GM21360 (cell line): ENCODE measurements around the gene PAX2.

Source experiments
- ATAC-seq: cut with Tn5 transposase; IDR thresholded peaks from one replicate; pipeline ENCODE4 v1.9.1; 2021; ENCODE audit warnings: mild to moderate bottlenecking, moderate library complexity; ENCODE audit not compliant: unreplicated experiment

Gene PAX2

DNA sequence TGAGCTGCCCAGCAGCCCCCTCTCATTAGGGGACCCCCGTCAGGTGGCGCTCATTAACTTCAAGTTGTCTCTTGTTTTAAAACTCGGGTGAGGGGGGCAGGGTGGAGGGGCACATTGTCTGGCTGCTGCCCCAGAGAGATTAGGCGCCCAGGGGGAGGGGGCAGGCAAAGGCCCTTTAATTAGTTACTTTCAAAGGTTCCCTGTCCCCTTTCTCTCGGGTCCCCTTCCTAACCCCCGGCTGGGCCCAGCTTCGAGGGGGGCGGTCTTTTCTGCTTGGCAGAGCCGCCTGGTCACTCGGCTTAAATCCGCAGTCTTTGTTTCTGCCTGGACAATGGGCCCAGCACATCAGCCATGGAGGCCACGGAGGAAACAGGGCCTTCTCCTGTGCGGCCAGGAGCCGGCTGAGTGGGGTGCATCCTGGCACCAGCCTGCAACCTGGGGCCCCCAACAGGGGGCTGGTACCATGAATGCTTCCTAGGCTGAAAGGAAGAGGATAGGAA, 128.5 kb downstream of the PAX2 start:
- no peak for ATAC-seq

DNA sequence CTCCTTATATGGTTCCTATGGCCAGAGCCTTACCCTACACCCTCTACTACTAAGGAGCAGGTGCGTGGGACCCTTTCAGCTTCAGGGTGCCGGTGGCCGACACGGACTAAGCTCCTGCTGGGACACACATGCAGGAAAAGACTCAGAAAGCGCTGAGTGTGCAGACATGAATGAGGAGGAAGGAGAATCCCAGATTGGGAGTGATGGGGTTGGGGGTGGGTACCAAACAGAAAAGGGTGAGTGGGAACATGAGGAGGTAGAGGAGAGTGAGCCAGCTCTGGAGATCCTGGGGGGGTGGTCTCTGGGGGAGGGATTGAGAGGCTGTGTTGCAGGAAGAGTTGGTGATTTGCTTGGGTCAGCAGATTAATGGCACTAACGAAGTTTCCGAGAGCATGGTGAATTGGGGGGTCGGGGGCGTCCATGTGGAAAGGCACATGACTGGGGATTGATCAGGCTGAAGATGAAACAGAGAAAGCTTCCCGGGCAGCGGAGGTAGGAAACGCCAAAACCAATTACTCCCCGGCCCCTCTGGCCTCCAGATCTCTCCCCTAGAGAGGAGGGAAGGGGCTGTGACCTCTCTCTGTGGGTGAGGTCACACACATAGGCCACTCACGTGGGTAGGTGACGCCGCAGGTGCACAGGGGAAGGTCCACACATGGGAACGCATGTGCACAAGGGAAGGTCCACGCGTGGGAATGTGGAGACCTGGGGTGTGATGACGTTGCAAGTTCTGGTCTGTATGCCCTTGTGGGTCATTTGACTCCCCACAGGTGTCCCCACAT, 129.5 kb downstream of the PAX2 start:
- ATAC-seq = no peak

DNA sequence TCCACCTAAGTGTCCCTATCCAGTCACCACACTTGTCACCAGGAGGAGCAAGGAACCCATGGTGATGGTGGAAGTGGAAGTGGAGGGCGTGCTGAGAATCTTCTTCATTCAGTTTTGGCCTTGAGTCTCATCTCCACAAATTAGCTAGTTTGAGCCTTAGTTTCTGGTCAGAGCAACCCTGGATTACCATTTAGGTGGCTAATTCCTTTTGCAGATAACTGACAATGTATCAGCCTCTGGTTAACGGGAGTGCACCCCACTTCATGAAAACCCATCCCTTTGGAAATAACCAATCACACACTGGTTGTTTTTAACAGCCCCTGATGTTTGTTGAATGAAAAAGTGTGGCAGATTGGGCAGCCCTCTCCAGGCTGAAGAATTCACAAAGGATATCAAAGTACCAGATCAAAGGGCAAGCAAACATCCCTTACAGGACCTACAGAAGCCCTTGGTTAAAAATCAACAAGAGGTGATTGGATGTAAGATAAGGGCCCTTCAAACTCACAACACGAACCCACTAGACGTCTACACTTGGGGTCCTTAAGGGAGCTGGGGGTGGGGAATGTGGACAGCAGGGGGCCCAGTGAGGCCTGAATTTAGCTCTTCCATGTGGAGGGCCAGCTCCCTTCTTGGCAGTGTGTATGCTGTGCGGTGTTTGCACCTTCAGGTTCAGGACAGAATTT, 130.2 kb downstream of the PAX2 start:
- no peak for ATAC-seq

DNA sequence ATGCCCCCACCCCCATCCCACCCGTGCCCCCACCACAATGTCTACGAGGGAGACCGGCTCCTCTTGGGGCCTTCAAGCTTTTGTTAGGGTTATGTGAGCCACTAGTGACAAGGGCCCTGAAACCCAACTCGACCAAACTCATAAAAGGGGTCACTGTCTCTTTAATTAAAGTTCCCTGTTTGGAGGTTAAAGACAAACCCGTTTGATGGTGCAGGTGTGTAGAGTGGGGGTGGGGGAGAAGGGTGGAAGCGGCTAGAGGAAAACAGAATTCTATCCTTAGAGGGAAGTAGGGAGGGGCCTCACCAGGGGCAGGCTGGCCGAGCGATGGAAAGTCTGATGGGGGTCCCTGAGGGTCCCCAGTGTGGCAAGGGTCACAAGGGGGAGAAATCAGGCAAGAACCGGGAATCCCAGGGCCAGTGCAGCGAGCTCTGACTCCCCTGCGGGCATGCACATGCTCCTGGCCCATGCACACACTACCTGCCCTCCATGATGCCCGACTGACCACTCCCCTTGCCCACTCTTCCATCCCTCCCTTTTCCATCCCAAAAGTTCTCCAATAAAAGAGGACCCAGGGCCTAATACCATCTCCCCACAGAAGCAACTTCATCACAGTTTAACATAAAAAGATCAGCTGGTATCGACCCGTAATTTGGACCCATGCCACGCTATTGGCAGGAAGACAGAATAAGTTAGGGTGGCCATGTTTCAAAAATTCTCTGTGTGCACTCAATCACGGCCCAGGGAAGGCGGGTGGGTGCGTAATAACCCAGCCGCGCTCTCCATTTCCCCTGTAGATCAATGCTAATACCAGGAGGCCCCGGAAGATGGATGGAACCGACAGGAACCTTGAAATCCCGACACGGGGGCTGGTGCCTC, 131.4 kb downstream of the PAX2 start:
- no peak for ATAC-seq

DNA sequence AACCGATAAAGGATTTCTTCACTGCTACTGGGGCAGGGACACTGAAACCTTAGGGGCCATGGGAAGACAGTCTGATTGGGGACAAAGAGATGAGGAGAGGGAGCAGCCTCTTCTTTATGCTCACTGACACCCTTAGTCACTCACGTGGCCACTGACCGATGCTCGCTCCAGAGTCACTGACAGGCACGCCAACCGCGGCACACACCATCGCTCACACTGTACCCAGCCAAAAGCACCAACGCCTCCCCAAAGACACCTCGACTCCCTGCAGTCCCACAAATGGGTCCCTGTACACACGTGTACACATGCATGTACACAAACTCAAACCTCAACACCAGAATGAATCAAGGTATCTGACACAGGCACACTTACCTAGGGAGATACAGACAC, 132.1 kb downstream of the PAX2 start:
- ATAC-seq = no peak

DNA sequence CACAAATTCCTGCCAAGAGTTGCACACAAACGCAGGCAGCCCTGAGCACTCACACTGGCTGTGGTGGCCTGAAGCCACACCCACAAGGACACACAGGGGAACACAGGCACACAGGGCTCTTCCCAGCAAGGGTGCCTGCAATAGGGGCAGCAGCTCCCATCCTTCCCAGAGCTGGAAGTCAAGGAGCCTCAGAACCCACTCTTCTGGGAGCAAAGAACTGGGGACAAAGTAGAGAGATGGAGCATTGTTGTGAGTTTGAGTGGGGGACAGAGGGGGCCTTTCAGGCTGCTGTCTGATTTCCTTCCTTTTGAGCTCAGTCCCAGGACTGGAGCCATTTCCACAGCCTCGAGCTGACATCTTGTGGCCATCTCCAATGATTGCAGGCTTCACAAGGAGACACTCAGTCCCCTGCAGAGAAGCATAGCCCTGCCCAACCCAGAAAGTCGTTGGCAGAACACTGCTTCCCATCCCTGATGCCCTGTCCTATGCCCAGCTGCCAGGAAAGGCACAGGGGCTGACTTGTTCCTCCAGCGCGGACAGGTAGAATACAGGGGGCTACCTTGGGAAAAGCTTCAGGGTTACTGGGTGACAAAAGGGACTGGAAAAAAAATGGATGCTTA, 133.0 kb downstream of the PAX2 start:
- no peak for ATAC-seq
